ENCODE data around the gene TCF12. TPM values are rescaled to one million over a fixed set of nuclear protein-coding genes. Genes with fewer than 3 reads are reported as not detected.
"Not testable (repeated sequence)": the region's sequence is repeated elsewhere in the genome, so short reads cannot be mapped to it uniquely, and the experiment has no call there.

TCF12 gene
- polyA plus RNA-seq, 2 donors, result 6.8 to 9.5 TPM

- H3K27me3 ChIP-seq (ENCODE audit: control insufficient read depth in 1 of 2, insufficient read depth in 2 of 2, low read length in 2 of 2), result no peaks in the 10 kb centered on the region
- no peaks in the 10 kb centered on the region for H3K4me1 ChIP-seq (ENCODE audit: control insufficient read depth in 2 of 2, insufficient read depth in 2 of 2, low read length in 1 of 2)
- H3K9me3 ChIP-seq (ENCODE audit: control insufficient read depth in 2 of 2, insufficient read depth in 1 of 2, low read depth in 1 of 2, low read length in 1 of 2), result no peaks in the 10 kb centered on the region
- 93 to 96% methylated on average over 3 of the region's 3 CpGs for WGBS, 2 donors
- no peaks in the 10 kb centered on the region for H3K36me3 ChIP-seq (ENCODE audit: control insufficient read depth in 2 of 2, insufficient read depth in 2 of 2, low read length in 1 of 2)
- no peak overlapping the region for H3K27ac ChIP-seq (ENCODE audit: low read depth in 2 of 2, low read length in 1 of 2)
- H3K4me3 ChIP-seq (ENCODE audit: low read depth in 1 of 2, low read length in 2 of 2), result no peak overlapping the region
Measured at GRCh38 chr15:56996746-56997470, 78.5 kb downstream of the TCF12 start.

GRCh38 chr15:57003418-57003817 is 85.0 kb downstream of the TCF12 start:
- 54 to 71% methylated on average over 4 of the region's 4 CpGs for WGBS, 2 donors
- no peaks in the 10 kb centered on the region for H3K36me3 ChIP-seq (ENCODE audit: control insufficient read depth in 2 of 2, insufficient read depth in 2 of 2, low read length in 1 of 2)

GRCh38 chr15:57005244-57005643 is 86.8 kb downstream of the TCF12 start:
- Histone ChIP-seq H3K4me3 (ENCODE audit: low read depth in 1 of 2, low read length in 2 of 2) (no peak overlapping the region), H3K4me1 (ENCODE audit: control insufficient read depth in 2 of 2, insufficient read depth in 2 of 2, low read length in 1 of 2) (peaks cover 0 to 2% of the 10 kb centered on the region in 2 donors), H3K27me3 (ENCODE audit: control insufficient read depth in 1 of 2, insufficient read depth in 2 of 2, low read length in 2 of 2) (no peaks in the 10 kb centered on the region), H3K27ac (ENCODE audit: low read depth in 2 of 2, low read length in 1 of 2) (no peak overlapping the region), H3K9me3 (ENCODE audit: control insufficient read depth in 2 of 2, insufficient read depth in 1 of 2, low read depth in 1 of 2, low read length in 1 of 2) (no peaks in the 10 kb centered on the region), H3K36me3 (ENCODE audit: control insufficient read depth in 2 of 2, insufficient read depth in 2 of 2, low read length in 1 of 2) (no peaks in the 10 kb centered on the region)
- 77 to 83% methylated on average over 1 of the region's 1 CpG for WGBS, 2 donors

More at GRCh38 chr15:57003418-57003817, 85.0 kb downstream of the TCF12 start:
- H3K4me3 ChIP-seq (ENCODE audit: low read depth in 1 of 2, low read length in 2 of 2), result no peak overlapping the region
- no peaks in the 10 kb centered on the region for H3K27me3 ChIP-seq (ENCODE audit: control insufficient read depth in 1 of 2, insufficient read depth in 2 of 2, low read length in 2 of 2)
- peaks cover 0 to 2% of the 10 kb centered on the region in 2 donors for H3K4me1 ChIP-seq (ENCODE audit: control insufficient read depth in 2 of 2, insufficient read depth in 2 of 2, low read length in 1 of 2)
- no peak overlapping the region for H3K27ac ChIP-seq (ENCODE audit: low read depth in 2 of 2, low read length in 1 of 2)
- no peaks in the 10 kb centered on the region for H3K9me3 ChIP-seq (ENCODE audit: control insufficient read depth in 2 of 2, insufficient read depth in 1 of 2, low read depth in 1 of 2, low read length in 1 of 2)

- not testable (repeated sequence) for H3K4me3 ChIP-seq (ENCODE audit: low read depth in 1 of 2, low read length in 2 of 2); H3K27ac ChIP-seq (ENCODE audit: low read depth in 2 of 2, low read length in 1 of 2); H3K4me1 ChIP-seq (ENCODE audit: control insufficient read depth in 2 of 2, insufficient read depth in 2 of 2, low read length in 1 of 2); H3K36me3 ChIP-seq (ENCODE audit: control insufficient read depth in 2 of 2, insufficient read depth in 2 of 2, low read length in 1 of 2); H3K27me3 ChIP-seq (ENCODE audit: control insufficient read depth in 1 of 2, insufficient read depth in 2 of 2, low read length in 2 of 2); H3K9me3 ChIP-seq (ENCODE audit: control insufficient read depth in 2 of 2, insufficient read depth in 1 of 2, low read depth in 1 of 2, low read length in 1 of 2)
- 91 to 100% methylated on average over 1 of the region's 1 CpG for WGBS, 2 donors
Measured at GRCh38 chr15:57007797-57008196, 89.4 kb downstream of the TCF12 start.

GRCh38 chr15:57010724-57011123 is 92.3 kb downstream of the TCF12 start:
- Histone ChIP-seq H3K27me3 (ENCODE audit: control insufficient read depth in 1 of 2, insufficient read depth in 2 of 2, low read length in 2 of 2) (no peaks in the 10 kb centered on the region), H3K4me1 (ENCODE audit: control insufficient read depth in 2 of 2, insufficient read depth in 2 of 2, low read length in 1 of 2) (peaks cover 0 to 2% of the 10 kb centered on the region in 2 donors), H3K27ac (ENCODE audit: low read depth in 2 of 2, low read length in 1 of 2) (no peak overlapping the region), H3K36me3 (ENCODE audit: control insufficient read depth in 2 of 2, insufficient read depth in 2 of 2, low read length in 1 of 2) (no peaks in the 10 kb centered on the region), H3K9me3 (ENCODE audit: control insufficient read depth in 2 of 2, insufficient read depth in 1 of 2, low read depth in 1 of 2, low read length in 1 of 2) (no peaks in the 10 kb centered on the region), H3K4me3 (ENCODE audit: low read depth in 1 of 2, low read length in 2 of 2) (no peak overlapping the region)
- WGBS, 2 donors, result 92 to 95% methylated on average over 2 of the region's 2 CpGs

GRCh38 chr15:57012556-57012955 is 94.1 kb downstream of the TCF12 start:
- Histone ChIP-seq H3K27ac (ENCODE audit: low read depth in 2 of 2, low read length in 1 of 2) (no peak overlapping the region), H3K36me3 (ENCODE audit: control insufficient read depth in 2 of 2, insufficient read depth in 2 of 2, low read length in 1 of 2) (no peaks in the 10 kb centered on the region), H3K4me3 (ENCODE audit: low read depth in 1 of 2, low read length in 2 of 2) (no peak overlapping the region), H3K27me3 (ENCODE audit: control insufficient read depth in 1 of 2, insufficient read depth in 2 of 2, low read length in 2 of 2) (no peaks in the 10 kb centered on the region), H3K9me3 (ENCODE audit: control insufficient read depth in 2 of 2, insufficient read depth in 1 of 2, low read depth in 1 of 2, low read length in 1 of 2) (no peaks in the 10 kb centered on the region), H3K4me1 (ENCODE audit: control insufficient read depth in 2 of 2, insufficient read depth in 2 of 2, low read length in 1 of 2) (no peaks in the 10 kb centered on the region)
- WGBS, 2 donors, result 82 to 85% methylated on average over 3 of the region's 3 CpGs

GRCh38 chr15:57014896-57015295 is 96.5 kb downstream of the TCF12 start:
- H3K27ac ChIP-seq (ENCODE audit: low read depth in 2 of 2, low read length in 1 of 2); H3K36me3 ChIP-seq (ENCODE audit: control insufficient read depth in 2 of 2, insufficient read depth in 2 of 2, low read length in 1 of 2); H3K9me3 ChIP-seq (ENCODE audit: control insufficient read depth in 2 of 2, insufficient read depth in 1 of 2, low read depth in 1 of 2, low read length in 1 of 2); H3K4me1 ChIP-seq (ENCODE audit: control insufficient read depth in 2 of 2, insufficient read depth in 2 of 2, low read length in 1 of 2); H3K4me3 ChIP-seq (ENCODE audit: low read depth in 1 of 2, low read length in 2 of 2); H3K27me3 ChIP-seq (ENCODE audit: control insufficient read depth in 1 of 2, insufficient read depth in 2 of 2, low read length in 2 of 2): not testable (repeated sequence)
- WGBS, 2 donors, result 98 to 99% methylated on average over 5 of the region's 5 CpGs

GRCh38 chr15:57015360-57015759 is 96.9 kb downstream of the TCF12 start:
- peaks cover 0 to 2% of the 10 kb centered on the region in 2 donors for H3K36me3 ChIP-seq (ENCODE audit: control insufficient read depth in 2 of 2, insufficient read depth in 2 of 2, low read length in 1 of 2)
- H3K27ac ChIP-seq (ENCODE audit: low read depth in 2 of 2, low read length in 1 of 2), result no peak overlapping the region
- H3K4me1 ChIP-seq (ENCODE audit: control insufficient read depth in 2 of 2, insufficient read depth in 2 of 2, low read length in 1 of 2), result no peaks in the 10 kb centered on the region
- H3K9me3 ChIP-seq (ENCODE audit: control insufficient read depth in 2 of 2, insufficient read depth in 1 of 2, low read depth in 1 of 2, low read length in 1 of 2), result no peaks in the 10 kb centered on the region
- no peaks in the 10 kb centered on the region for H3K27me3 ChIP-seq (ENCODE audit: control insufficient read depth in 1 of 2, insufficient read depth in 2 of 2, low read length in 2 of 2)
- H3K4me3 ChIP-seq (ENCODE audit: low read depth in 1 of 2, low read length in 2 of 2), result no peak overlapping the region

GRCh38 chr15:57015897-57016296 is 97.5 kb downstream of the TCF12 start:
- Histone ChIP-seq H3K36me3 (ENCODE audit: control insufficient read depth in 2 of 2, insufficient read depth in 2 of 2, low read length in 1 of 2) (peaks cover 0 to 2% of the 10 kb centered on the region in 2 donors), H3K27ac (ENCODE audit: low read depth in 2 of 2, low read length in 1 of 2) (no peak overlapping the region), H3K4me3 (ENCODE audit: low read depth in 1 of 2, low read length in 2 of 2) (no peak overlapping the region), H3K9me3 (ENCODE audit: control insufficient read depth in 2 of 2, insufficient read depth in 1 of 2, low read depth in 1 of 2, low read length in 1 of 2) (no peaks in the 10 kb centered on the region), H3K27me3 (ENCODE audit: control insufficient read depth in 1 of 2, insufficient read depth in 2 of 2, low read length in 2 of 2) (no peaks in the 10 kb centered on the region), H3K4me1 (ENCODE audit: control insufficient read depth in 2 of 2, insufficient read depth in 2 of 2, low read length in 1 of 2) (no peaks in the 10 kb centered on the region)
- WGBS, 2 donors, result 51 to 55% methylated on average over 2 of the region's 2 CpGs

- Histone ChIP-seq H3K9me3 (ENCODE audit: control insufficient read depth in 2 of 2, insufficient read depth in 1 of 2, low read depth in 1 of 2, low read length in 1 of 2) (no peaks in the 10 kb centered on the region), H3K27ac (ENCODE audit: low read depth in 2 of 2, low read length in 1 of 2) (no peak overlapping the region), H3K36me3 (ENCODE audit: control insufficient read depth in 2 of 2, insufficient read depth in 2 of 2, low read length in 1 of 2) (peaks cover 0 to 2% of the 10 kb centered on the region in 2 donors), H3K4me1 (ENCODE audit: control insufficient read depth in 2 of 2, insufficient read depth in 2 of 2, low read length in 1 of 2) (no peaks in the 10 kb centered on the region), H3K27me3 (ENCODE audit: control insufficient read depth in 1 of 2, insufficient read depth in 2 of 2, low read length in 2 of 2) (no peaks in the 10 kb centered on the region), H3K4me3 (ENCODE audit: low read depth in 1 of 2, low read length in 2 of 2) (no peak overlapping the region)
- WGBS, 2 donors, result 96 to 97% methylated on average over 3 of the region's 3 CpGs
Measured at GRCh38 chr15:57017024-57017423, 98.6 kb downstream of the TCF12 start.
